ENCODE measurements around the gene PPM1L. TPM values are rescaled to one million over a fixed set of nuclear protein-coding genes. Genes with fewer than 3 reads are reported as not detected.
A peak's percentile ranks its signal among the peaks of the same experiment; 100 is the strongest.

Gene PPM1L
- polyA plus RNA-seq, 3 donors, result 5.5 to 9.9 (median 7.8) TPM

DNA sequence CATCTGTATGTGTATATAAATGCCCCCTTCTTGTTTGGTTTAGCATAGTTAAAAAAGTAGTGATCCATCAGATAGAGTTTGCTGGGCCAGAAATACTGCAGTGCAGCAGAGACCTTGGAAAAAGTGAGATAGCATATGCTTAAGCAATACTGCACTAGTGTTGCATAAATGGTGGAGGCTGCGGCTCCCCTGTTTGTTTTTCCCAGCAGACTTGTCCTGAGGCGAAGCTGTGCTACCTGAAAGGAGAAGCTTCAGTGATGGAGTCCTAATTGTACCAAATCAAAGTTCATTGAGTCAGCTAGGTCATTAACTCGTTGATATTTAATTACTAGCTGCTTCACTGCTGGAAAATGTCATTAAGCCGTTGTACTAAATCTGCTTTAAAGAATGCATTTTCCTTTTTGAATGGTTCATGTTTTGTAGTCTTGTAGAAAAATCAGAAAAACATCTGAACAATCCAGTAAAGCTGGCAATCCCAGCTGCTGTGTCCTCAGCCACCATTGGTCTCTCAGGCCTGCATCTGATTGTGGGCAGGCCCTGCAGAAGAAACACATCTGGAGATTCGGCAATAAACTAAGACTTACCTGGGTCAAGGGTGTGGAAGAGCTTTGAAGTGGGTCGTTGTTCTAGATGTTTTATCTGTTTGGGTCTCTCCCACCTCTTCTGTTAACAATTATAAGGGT is 179.5 kb downstream of the PPM1L start:
- DNase-seq, result no peak
- Histone ChIP-seq H2AFZ (ENCODE audit: insufficient read depth, low read depth, low read length, poor library complexity, severe bottlenecking) (no peak overlapping the region), H3K79me2 (ENCODE audit: insufficient read depth, low read length) (no peaks in the 10 kb centered on the region), H3K27ac (ENCODE audit: low read depth in 1 of 2, low read length in 2 of 2) (no peak overlapping the region), H3K36me3 (replicated peaks in 1 of 2; ENCODE audit: control insufficient read depth in 1 of 2, insufficient read depth in 2 of 2, low read length in 2 of 2) (no peaks in the 10 kb centered on the region), H3K27me3 (ENCODE audit: control insufficient read depth in 2 of 2, insufficient read depth in 2 of 2, low read length in 2 of 2) (no peaks in the 10 kb centered on the region), H3K9me3 (replicated peaks in 1 of 2; ENCODE audit: control insufficient read depth in 1 of 2, insufficient read depth in 1 of 2, low read length in 2 of 2) (no peaks in the 10 kb centered on the region), H3K4me2 (replicated peaks; ENCODE audit: extremely low read depth, low read length, poor library complexity, severe bottlenecking) (no peak overlapping the region), H3K9ac (ENCODE audit: insufficient read depth, low read length, poor library complexity, severe bottlenecking) (no peak overlapping the region), H3K4me1 (ENCODE audit: control insufficient read depth in 1 of 2, insufficient read depth in 2 of 2, low read length in 2 of 2) (no peaks in the 10 kb centered on the region), H3K4me3 (replicated peaks in 1 of 3; ENCODE audit: low read depth in 2 of 3, low read length in 3 of 3) (no peak overlapping the region), H4K20me1 (ENCODE audit: insufficient read depth, low read length) (peaks cover 5% of the 10 kb centered on the region)
- H3K27ac Mint-ChIP-seq, result peak overlapping the region in 1 of 7 donors; percentile 31
- H3K9me3 Mint-ChIP-seq, result peaks cover 0 to 8% (median 4%) of the 10 kb centered on the region in 7 donors
- H3K27me3 Mint-ChIP-seq (ENCODE audit: low read depth in 3 of 3), result peaks cover 0 to 2% (median 2%) of the 10 kb centered on the region in 3 donors
- H3K4me3 Mint-ChIP-seq, result no peak overlapping the region
- intact Hi-C loops (cut with micrococcal nuclease), result no loop called here
- WGBS (ENCODE audit: insufficient coverage), result 46% methylated on average over 2 of the region's 6 CpGs
- peaks cover 2 to 5% of the 10 kb centered on the region in 2 donors for H3K36me3 Mint-ChIP-seq
- TF ChIP-seq, protein P1, sequence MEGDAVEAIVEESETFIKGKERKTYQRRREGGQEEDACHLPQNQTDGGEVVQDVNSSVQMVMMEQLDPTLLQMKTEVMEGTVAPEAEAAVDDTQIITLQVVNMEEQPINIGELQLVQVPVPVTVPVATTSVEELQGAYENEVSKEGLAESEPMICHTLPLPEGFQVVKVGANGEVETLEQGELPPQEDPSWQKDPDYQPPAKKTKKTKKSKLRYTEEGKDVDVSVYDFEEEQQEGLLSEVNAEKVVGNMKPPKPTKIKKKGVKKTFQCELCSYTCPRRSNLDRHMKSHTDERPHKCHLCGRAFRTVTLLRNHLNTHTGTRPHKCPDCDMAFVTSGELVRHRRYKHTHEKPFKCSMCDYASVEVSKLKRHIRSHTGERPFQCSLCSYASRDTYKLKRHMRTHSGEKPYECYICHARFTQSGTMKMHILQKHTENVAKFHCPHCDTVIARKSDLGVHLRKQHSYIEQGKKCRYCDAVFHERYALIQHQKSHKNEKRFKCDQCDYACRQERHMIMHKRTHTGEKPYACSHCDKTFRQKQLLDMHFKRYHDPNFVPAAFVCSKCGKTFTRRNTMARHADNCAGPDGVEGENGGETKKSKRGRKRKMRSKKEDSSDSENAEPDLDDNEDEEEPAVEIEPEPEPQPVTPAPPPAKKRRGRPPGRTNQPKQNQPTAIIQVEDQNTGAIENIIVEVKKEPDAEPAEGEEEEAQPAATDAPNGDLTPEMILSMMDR (IDR thresholded peaks at IDR 0.05), result no peak
- peaks cover 2% of the 10 kb centered on the region for H3K4me1 Mint-ChIP-seq

DNA sequence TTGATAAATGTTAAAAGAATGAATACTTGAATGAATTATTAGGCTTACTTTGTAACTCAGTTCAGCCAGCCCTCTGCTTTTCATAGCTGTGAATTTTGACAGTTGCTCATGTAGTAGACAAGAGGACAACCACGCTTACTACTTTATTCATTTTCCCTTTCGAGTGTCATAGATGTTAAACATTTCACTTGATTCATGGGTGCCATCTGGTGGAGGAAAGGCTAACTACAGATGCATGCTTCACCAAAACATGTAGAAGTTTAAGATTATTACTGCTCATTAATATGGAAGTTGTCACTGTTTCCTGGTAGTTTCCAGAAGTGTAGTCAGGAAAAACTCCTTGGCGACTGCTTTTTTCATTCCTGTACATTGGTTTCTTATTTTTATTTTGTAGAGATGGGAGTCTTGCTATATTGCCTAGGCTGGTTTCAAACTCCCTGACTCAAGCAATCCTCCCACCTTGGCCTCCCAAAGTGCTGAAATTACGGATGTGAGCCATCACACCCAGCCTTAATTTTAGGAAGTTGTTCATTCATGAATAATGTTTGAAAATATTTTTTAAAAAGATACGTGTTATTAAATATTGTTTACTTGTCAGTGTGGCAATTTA is 186.0 kb downstream of the PPM1L start:
- no peaks in the 10 kb centered on the region for H3K9me3 ChIP-seq (replicated peaks in 1 of 2; ENCODE audit: control insufficient read depth in 1 of 2, insufficient read depth in 1 of 2, low read length in 2 of 2)
- no peaks in the 10 kb centered on the region for H3K27me3 Mint-ChIP-seq (ENCODE audit: low read depth in 3 of 3)
- H3K9me3 Mint-ChIP-seq, result peaks cover 0 to 12% (median 9%) of the 10 kb centered on the region in 7 donors
- H4K20me1 ChIP-seq (ENCODE audit: insufficient read depth, low read length), result no peaks in the 10 kb centered on the region
- H3K4me1 Mint-ChIP-seq, result peaks cover 7% of the 10 kb centered on the region
- no peak overlapping the region for H3K27ac Mint-ChIP-seq
- H3K79me2 ChIP-seq (ENCODE audit: insufficient read depth, low read length), result no peaks in the 10 kb centered on the region
- no CpG with 5 or more reads among the region's 5 CpGs for WGBS (ENCODE audit: insufficient coverage)
- no peak overlapping the region for H2AFZ ChIP-seq (ENCODE audit: insufficient read depth, low read depth, low read length, poor library complexity, severe bottlenecking)
- no peak overlapping the region for H3K4me3 ChIP-seq (replicated peaks in 1 of 3; ENCODE audit: low read depth in 2 of 3, low read length in 3 of 3)
- intact Hi-C loops (cut with micrococcal nuclease), result loop anchor here (2.0 kb wide), 1 partner anchor 235 kb away; no protein-coding TSS in a partner anchor
- no peak overlapping the region for H3K4me2 ChIP-seq (replicated peaks; ENCODE audit: extremely low read depth, low read length, poor library complexity, severe bottlenecking)
- H3K36me3 ChIP-seq (replicated peaks in 1 of 2; ENCODE audit: control insufficient read depth in 1 of 2, insufficient read depth in 2 of 2, low read length in 2 of 2), result no peaks in the 10 kb centered on the region
- H3K9ac ChIP-seq (ENCODE audit: insufficient read depth, low read length, poor library complexity, severe bottlenecking), result no peak overlapping the region
- no peaks in the 10 kb centered on the region for H3K27me3 ChIP-seq (ENCODE audit: control insufficient read depth in 2 of 2, insufficient read depth in 2 of 2, low read length in 2 of 2)
- no peak overlapping the region for H3K27ac ChIP-seq (ENCODE audit: low read depth in 1 of 2, low read length in 2 of 2)
- peaks cover 2 to 5% of the 10 kb centered on the region in 2 donors for H3K36me3 Mint-ChIP-seq
- DNase-seq, result peak; percentile 53 to 68 (median 57)
- TF ChIP-seq, protein P1 (IDR thresholded peaks at IDR 0.05), result peak; percentile 92
- no peaks in the 10 kb centered on the region for H3K4me1 ChIP-seq (ENCODE audit: control insufficient read depth in 1 of 2, insufficient read depth in 2 of 2, low read length in 2 of 2)
- H3K4me3 Mint-ChIP-seq, result no peak overlapping the region
